Measurements from ENCODE around the gene PTPRB.
"Not testable (repeated sequence)": the region's sequence is repeated elsewhere in the genome, so short reads cannot be mapped to it uniquely, and the experiment has no call there.

The PTPRB gene

DNA sequence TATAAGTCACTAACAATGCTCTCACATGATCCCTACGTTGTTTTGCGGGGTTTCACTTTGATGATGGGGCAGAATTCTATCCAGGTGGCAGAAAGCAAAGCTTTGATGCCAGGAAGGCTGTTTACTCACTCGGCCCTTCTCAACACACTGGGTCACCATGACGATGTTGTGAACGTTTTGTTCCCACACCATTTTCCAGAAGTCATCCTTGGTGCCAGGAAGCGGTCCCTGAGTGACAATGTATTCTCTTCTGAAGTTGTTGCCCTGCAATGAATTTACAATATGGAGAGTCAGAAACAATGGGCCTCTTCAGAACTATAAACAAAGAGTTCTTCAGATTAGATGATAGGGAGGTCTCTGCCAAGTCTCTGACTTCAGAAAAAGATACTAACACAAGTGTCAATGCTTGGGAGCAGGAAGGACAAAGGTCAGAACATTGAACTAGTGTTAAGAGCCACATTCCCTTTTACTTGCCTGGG lies 101.3 kb downstream of the PTPRB start:
- no peak for DNase-seq

DNA sequence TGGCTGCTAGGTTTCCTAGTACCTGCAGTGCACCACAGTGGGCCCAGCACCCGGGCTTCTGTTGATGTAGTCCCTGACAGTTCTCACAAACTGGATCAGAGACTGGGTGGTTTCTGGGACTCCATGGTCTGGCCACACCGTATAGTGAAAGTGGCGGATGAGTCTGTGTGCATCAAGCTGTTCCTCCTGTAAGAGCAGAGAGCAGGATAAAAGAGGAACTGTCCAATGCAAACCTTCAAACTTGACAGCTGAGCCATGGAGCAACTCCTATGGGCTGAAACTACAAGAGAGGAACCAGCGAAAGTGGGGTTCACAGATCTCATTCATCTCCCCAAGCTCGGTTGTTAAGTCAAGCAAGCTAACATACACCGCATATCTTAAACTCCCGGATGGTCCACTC lies 102.8 kb downstream of the PTPRB start:
- no peak for DNase-seq

DNA sequence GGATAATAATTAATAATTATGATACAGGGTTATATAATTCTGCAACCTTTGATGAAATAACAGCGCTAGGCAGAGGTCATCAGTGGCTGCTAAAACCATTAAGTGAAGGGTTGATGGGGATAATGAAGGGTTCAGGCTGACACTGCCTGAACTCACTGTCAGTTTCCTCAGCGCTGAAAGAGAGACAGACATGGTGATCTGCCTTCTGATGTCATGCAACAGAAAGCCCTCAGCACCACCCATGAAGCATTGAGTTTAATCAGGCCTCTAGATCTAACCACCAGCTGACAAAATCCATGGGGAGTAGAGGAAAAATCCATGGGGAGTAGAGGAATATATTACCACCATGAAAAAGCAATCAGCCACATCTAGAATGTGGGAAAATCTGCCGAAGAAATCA lies 107.6 kb downstream of the PTPRB start:
- no peak for DNase-seq

DNA sequence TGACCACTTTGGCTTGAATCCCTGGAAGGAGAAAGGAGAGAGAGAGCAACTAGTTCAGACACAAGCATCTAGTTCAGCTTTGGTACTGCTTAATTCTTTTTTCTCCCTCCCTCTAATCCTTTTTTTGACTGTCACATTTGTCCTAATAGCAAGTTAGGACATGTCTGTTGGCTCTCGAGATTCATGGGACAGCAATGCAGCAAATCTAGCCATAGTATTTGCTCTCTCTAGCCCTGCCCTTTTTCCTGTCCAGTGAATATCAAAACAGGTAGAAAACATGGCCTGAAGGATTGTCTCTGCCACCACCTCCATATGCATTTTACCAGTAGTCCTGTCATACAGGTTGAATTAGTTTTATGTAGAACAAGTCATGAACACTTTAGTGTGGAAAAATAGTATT lies 116.4 kb downstream of the PTPRB start:
- DNase-seq = no peak

DNA sequence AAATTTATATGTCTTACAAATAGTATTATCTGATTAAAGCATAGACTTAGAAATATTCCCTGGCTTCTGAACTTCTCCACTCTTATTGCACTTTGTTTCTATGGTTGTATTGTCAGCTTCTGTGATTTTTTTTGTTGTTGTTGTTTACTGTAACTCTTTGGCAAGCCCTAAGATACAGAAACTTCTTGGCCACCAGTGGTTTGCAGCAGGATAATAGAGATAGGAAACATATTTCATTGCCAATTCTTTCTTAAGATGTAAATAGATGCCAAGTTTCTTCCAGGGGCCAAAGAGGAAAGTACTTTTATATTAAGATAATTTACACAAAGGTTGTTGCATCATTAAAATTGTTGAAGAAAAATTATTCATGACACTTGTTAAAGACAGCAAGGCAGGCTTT lies 123.8 kb downstream of the PTPRB start:
- no peak for DNase-seq

DNA sequence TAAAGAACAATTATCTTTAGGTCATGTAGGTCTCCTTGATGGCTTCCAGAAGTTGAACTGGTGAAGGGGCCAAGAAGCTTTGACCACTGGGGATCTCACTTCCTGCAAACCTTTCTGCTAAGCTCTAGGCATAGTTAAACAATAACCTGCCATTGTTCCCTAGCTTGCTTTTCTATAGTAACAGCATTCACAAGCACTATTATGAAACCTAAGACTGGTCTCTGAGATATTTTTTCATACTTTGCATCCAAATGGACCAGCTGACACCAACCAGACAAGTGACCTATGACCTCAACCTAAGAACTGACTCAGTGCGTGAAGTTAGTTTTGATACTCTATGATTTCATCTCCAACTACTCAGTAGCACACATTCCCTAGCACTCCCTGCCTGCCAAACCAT lies 129.1 kb downstream of the PTPRB start:
- DNase-seq = no peak

DNA sequence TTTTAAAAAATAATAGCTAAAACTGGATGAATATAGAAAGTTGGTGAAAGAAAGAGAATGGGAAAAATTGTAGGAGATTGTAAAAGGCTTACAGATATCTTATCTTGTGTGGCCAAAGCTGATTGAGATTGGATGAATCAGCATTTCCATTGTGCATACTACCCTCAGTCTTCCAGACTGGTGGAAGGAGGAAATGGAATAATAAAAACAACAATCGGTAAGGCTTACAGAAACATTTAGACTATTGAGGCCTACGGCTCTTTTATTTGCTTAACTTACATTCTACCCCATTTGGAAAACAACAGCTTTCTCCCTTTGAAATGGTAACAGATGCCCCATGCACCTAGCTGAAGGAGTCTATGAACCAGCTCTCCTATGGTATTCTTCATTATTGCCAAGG lies 129.8 kb downstream of the PTPRB start:
- no peak for DNase-seq

DNA sequence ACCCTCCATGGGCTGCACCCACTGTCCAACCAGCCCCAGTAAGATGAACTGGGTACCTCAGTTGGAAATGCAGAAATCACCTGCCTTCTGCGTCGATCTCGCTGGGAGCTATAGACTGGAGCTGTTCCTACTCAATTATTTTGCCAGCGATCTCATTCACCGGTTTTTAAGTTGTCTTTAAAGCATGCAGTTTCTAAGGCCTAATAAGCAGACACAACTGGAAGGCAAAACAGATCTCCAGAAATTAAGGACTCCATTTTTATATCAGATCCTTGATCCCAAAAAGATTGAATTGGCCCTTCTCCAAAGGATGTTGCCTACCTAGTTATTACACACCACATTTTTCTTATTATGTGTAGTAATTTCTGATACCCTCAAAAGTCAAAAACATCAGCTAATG lies 139.7 kb downstream of the PTPRB start:
- DNase-seq = no peak

DNA sequence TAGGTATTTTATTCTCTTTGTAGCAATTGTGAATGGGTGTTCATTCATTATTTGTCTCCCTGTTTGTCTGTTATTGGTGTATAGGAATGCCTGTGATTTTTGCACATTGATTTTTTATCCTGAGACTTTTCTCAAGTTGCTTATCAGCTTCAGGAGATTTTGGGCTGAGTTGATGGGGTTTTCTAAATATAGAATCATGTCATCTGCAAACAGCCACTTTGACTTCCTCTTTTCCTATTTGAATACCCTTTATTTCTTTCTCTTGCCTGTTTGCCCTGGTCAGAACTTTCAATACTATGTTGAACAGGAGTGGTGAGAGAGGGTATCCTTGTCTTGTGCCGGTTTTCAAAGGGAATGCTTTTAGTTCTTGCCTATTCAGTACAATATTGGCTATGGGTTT lies 144.3 kb downstream of the PTPRB start:
- DNase-seq = not testable (repeated sequence)

DNA sequence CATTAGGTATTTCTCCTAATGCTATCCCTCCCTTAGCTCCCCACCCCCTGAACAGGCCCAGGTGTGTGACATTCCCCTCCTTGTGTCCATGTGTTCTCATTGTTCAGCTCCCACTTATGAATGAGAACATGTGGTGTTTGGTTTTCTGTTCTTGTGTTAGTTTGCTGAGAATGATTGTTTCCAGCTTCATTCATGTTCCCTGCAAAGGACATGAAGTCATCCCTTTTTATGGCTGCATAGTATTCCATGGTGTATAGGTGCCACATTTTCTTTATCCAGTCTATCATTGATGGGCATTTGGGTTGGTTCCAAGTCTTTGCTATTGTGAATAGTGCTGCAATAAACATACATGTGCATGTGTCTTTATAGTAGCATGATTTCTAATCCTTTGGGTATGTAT lies 146.3 kb downstream of the PTPRB start:
- DNase-seq = not testable (repeated sequence)

DNA sequence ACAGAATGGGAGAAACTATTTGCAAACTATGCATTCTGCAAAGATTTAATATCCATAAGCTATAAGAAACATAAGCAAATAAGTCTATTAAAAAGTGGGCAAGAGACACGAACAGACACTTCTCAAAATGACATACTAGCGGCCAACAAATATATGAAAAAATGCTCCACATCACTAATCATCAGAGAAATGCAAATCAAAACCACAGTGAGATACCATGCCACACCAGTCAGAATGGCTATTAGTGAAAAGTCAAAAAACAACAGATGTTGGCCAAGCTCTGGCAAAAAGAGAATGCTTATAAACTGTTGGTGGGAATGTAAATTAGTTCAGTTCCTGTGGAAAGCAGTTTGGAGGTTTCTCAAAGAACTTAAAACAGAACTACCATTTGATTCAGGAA lies 149.8 kb downstream of the PTPRB start:
- DNase-seq = no peak

DNA sequence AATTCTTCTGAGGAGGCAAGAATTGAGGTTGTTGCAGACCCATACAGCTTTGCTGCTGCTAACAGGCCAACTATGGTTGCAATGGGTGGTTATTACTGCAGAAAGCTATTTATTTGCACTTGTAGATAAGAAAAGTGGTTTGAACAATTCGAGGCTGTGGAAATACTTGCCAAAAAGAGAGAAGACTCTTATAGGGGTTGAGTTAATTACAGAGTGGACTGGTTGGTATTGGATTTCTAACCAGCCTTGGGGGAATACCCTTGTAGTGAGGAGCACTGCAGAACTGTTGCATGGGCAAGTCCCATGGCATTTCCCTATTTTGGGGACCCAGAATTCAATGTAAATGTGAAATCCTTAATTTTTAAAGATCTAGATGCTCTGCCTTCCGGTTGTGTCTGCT lies 150.6 kb downstream of the PTPRB start:
- no peak for DNase-seq

DNA sequence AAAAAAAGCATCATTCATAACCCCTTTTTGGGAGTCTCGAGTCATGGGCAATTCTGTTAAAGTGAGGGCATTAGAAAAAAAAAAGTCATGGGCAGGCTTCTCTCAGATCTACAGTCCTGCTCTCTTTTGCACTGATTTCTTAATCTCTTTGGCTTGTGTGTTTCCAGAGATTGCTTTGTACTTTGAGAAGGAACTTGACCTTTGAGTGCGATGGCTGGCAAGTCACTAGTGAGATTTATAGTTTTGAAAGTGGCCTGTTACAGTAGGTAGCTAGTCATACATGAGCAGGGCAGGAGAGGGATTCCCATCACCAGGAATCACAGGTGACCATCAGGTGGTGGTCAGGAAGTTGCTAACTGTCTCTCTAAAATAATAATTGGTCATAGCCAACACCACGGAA lies 151.5 kb downstream of the PTPRB start:
- no peak for DNase-seq

DNA sequence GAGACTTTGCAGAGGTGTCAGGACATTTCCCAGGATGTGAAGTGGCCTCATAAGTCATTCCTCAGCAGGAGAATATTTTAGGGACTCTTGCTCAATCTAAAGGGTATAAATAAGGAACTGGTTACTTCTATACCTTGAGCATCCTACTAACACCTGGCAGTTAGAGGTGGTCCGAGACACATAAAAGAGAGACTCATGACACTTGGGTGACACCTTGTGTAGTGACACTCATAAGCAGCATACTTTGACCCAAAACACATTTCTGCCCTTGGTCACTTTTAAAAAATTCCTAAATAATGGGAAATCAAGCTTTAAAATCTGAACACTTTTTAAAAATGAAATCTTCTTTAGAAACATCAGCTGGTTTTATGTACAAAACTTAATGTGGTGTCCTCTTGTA lies 152.8 kb downstream of the PTPRB start:
- no peak for DNase-seq

DNA sequence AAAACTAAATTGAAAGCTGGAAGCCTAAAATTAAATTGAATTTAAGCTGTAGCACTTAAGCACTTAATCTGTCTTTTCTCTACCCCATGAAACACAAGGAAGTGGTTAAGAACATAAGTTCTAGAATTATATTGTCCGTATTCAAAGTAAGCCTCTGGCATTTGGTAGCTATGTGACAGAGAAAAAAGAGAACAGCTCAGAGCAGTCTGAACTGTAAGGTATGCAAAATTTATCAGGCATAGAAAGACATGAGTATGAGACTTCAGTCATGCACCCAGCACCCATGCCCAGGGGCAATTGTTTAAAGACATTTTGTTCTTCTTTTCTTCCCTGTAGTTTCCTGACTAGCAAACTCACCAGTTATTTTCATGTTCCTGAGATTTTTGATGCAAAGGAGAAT lies 154.5 kb downstream of the PTPRB start:
- no peak for DNase-seq

DNA sequence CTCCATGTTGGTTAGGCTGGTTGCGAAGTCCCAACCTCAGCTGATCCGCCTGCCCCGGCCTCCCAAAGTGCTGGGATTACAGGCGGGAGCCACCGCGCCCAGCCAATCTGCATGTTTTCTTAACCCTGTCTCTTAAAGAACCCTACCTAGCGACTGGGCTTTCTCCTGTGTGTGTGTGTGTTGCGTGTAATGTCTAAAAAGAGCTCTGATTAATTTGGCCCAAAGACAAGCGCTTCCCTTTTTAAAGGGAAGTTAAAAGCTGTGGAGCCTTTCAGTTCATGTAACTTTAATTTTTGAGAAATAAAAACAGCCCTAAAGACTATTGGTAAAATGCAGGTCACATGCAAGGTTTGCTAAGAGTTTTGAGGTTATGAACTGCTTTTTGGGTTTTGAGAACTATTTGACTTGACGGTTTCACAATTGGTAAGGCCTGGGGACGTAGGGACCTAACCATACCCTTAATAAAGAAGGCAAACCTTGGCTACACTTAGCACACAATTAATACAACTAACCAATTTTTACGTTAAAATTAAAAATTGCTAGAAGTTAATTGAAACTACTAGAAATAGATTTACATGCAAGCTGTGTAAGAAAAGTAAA lies 167.9 kb downstream of the PTPRB start:
- DNase-seq = no peak

DNA sequence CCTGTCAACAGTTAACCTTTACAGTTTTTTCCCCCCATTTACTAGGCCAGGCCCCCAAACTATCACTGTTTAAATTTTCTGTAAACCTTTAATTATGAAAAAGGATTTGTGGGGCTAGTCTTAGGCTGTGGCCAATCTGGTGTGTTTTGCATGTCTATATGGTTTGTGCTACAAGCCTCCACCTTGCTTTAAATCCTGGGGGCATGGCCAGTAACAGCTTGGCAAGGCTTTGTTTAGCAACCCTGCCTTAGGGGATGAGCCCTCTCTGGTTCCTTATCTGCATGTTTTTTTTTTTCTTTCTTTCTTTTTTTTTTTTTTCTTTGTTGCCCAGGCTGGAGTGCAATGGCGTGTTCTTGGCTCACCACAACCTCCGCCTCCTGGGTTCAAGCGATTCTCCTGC lies 168.5 kb downstream of the PTPRB start:
- no peak for DNase-seq

DNA sequence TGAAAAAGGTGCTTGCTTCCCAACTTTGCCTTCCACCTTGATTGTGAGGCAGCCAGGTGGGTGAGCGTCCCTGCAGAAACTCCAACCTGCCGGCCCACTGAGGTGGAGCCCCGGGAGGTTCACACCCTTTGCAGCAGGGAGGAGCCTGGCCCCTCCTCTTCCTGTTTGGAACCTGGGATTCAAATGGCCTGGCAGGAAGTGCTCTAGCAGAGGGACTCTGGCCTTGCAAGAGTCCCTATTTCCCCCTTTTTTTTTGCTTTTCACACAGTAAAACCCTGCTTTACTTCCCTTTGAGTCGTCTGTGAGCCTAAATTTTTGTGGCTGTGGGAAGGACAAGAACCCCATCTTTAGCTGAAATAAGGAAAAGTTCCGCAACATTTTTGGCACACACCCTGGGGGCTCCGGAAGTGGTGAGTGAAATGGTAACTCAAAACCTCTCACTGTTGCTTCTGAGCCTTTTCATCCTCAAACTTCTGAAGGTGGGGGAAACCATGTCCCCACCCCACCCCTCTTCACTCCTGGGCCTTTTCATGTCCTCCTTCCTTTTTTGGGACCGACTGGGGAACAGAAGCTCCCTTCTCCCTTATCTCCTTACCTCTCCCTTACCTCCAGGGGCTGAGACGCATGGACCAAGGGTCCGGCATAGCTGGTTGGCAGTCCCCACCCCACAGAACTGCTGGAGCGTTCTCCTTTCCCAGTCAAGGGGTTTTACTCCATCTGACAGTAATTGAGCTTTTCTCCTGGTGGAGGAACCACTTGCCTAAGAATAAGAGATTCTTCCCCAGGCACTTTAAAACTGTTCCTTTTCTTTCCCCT lies 169.1 kb downstream of the PTPRB start:
- DNase-seq = no peak

DNA sequence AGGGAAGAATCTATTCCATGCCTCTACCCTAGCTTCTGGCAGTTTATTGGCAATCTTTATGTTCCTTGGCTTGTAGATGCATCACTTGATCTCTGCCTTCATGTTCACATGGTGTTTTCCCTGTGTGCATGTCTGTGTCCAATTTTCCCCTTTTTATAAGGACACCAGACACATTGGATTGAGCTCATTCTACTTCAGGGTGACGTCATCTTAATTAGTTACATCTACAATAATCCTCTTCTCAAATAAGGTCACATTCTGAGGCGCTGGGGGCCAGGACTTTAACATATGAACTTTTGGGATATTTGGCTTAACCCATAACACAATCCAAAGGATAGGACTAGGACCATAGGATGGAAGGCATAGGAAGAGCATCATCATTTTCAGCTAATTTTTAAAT lies 169.8 kb downstream of the PTPRB start:
- DNase-seq = no peak

DNA sequence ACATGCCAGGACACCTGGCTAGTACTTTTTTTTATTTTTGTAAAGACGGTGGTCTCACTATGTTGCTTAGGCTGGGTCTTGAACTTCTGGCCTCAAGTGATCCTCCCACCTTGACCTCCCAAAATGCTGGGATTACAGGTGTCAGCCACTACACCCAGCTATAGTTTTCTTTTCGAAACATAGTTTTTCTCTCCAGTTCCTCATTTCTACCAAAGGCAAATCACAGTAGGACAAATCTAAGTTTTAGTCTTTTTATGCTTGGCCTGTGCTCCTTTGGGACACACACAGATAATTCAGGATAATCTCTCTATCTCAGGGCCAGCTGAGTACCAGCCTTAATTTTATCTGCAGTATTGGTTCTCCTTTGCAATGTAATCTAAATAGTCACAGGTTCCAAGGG lies 170.5 kb downstream of the PTPRB start:
- no peak for DNase-seq

Measured in CD4-positive, alpha-beta T cell treated with Interleukin-17A for 1 hour (primary cell).